Bronchial epithelial cell (primary cell): Measurements from ENCODE around the gene NDUFV3. TPM values are rescaled to one million over a fixed set of nuclear protein-coding genes. Genes with fewer than 3 reads are reported as not detected.
"Not testable (repeated sequence)": the region's sequence is repeated elsewhere in the genome, so short reads cannot be mapped to it uniquely, and the experiment has no call there.

Experiments used
- DNase-seq: peaks from one replicate; pipeline ENCODE4 v3.0.0-alpha.2; 2010; ENCODE audit warnings: low read depth
- FAIRE-seq: peaks from 2 replicates; lab custom pipeline; 2011; peaks lifted over from hg19 to GRCh38; lab: Jason Lieb, UNC
- H3K27me3 ChIP-seq: 2 replicates; pipeline ENCODE4 v1.5.1; 2011; ENCODE audit warnings: low read length; ENCODE audit not compliant: control insufficient read depth, insufficient read depth
- H3K36me3 ChIP-seq: 2 replicates; pipeline ENCODE4 v1.5.1; 2011; ENCODE audit warnings: low read length; ENCODE audit not compliant: control insufficient read depth, insufficient read depth
- H3K4me3 ChIP-seq: 2 replicates; pipeline ENCODE4 v1.5.1; 2011; ENCODE audit warnings: mild to moderate bottlenecking, low read depth, low read length, control low read depth
- CTCF ChIP-seq: IDR thresholded peaks from 2 replicates; pipeline ENCODE4 v1.5.1; 2011; ENCODE audit warnings: mild to moderate bottlenecking, moderate library complexity, low read length, control low read depth, inconsistent platforms; ENCODE audit not compliant: insufficient read depth, severe bottlenecking
- total RNA-seq: library from RNA; depleted of rRNA; stranded (reverse); fragments of >200 nt; gene quantifications from 2 replicates; pipeline ENCODE4 v1.2.1, GENCODE V29; 2014

The NDUFV3 gene
- total RNA-seq, 1 donor from 2014 or later = 29.7 TPM

- H3K27me3 ChIP-seq = no peaks in the 10 kb centered on the region
- no peak for TF ChIP-seq CTCF
- H3K4me3 ChIP-seq = no peak overlapping the region
- H3K36me3 ChIP-seq = no peaks in the 10 kb centered on the region
- no peak for DNase-seq
- FAIRE-seq = no peak
Observed at GRCh38 chr21:42956824-42957630, 63.9 kb downstream of the NDUFV3 start.

- not testable (repeated sequence) for H3K27me3 ChIP-seq, H3K36me3 ChIP-seq, FAIRE-seq, H3K4me3 ChIP-seq, DNase-seq
Observed at GRCh38 chr21:42958122-42958521, 65.0 kb downstream of the NDUFV3 start.

GRCh38 chr21:42959728-42960127, 66.6 kb downstream of the NDUFV3 start:
- DNase-seq (no peak), FAIRE-seq (no peak)
- H3K4me3 ChIP-seq = no peak overlapping the region
- TF ChIP-seq CTCF = no peak
- no peaks in the 10 kb centered on the region for H3K36me3 ChIP-seq
- no peaks in the 10 kb centered on the region for H3K27me3 ChIP-seq

- no peak for TF ChIP-seq CTCF
- FAIRE-seq (no peak), DNase-seq (no peak)
Observed at GRCh38 chr21:42962380-42963007, 69.4 kb downstream of the NDUFV3 start.

More at GRCh38 chr21:42962380-42963007, 69.4 kb downstream of the NDUFV3 start:
- no peaks in the 10 kb centered on the region for H3K36me3 ChIP-seq
- H3K4me3 ChIP-seq = no peak overlapping the region
- no peaks in the 10 kb centered on the region for H3K27me3 ChIP-seq

Other genes with a start within 250 kb of the NDUFV3 start
- 1.6 and 1.9 TPM in 2 replicates for gene PDE9A, start 239.7 kb upstream of the NDUFV3 start, total RNA-seq
- gene WDR4, start 13.8 kb upstream of the NDUFV3 start, total RNA-seq = 16.3 and 28.4 TPM in 2 replicates
- gene ERVH48-1, start 32.3 kb downstream of the NDUFV3 start, total RNA-seq = under 0.01 TPM in 1 of 2 replicates, not detected in the other
- 7.9 and 9.1 TPM in 2 replicates for gene PKNOX1, start 81.3 kb downstream of the NDUFV3 start, total RNA-seq
- gene CBS, start 182.5 kb downstream of the NDUFV3 start, total RNA-seq = 96.9 and 108 TPM in 2 replicates
- gene U2AF1, start 214.3 kb downstream of the NDUFV3 start, total RNA-seq = 21.6 and 25.8 TPM in 2 replicates